HCT116 (cell line): ENCODE data around the gene CDA.

Source experiments
- JUND ChIP-seq: IDR thresholded peaks from 2 replicates; pipeline ENCODE4 v1.6.1; 2012
- POLR2A ChIP-seq: IDR thresholded peaks from 2 replicates; pipeline ENCODE4 v1.7.0; 2011; ENCODE audit warnings: borderline replicate concordance; ENCODE audit not compliant: insufficient read depth, insufficient read length; ENCODE audit errors: extremely low read depth
- POLR2AphosphoS5 ChIP-seq: IDR thresholded peaks from 2 replicates; pipeline ENCODE4 v1.6.1; 2011; ENCODE audit warnings: mild to moderate bottlenecking, low read depth, low read length, moderate library complexity
- TF ChIP-seq, protein P1 (sequence below), 3 experiments: fragments of 200-600 bp in 1 of 3; sonication (generic) in 1 of 3; IDR thresholded peaks in 2 of 3; conservative IDR thresholded peaks in 1 of 3; 2 replicates each; pipeline ENCODE4 v1.5.1; 2012 to 2017; ENCODE audit warnings: low read depth in 2 of 3, low read length in 2 of 3, antibody characterized with exemption in 1 of 3, borderline replicate concordance in 1 of 3, control low read depth in 1 of 3, mild to moderate bottlenecking in 1 of 3, mixed read lengths in 1 of 3, mixed run types in 1 of 3, moderate library complexity in 1 of 3; ENCODE audit not compliant: insufficient read depth in 1 of 3

GRCh38 chr1:20618550-20618949 lies 29.7 kb downstream of the CDA start:
- no peak for TF ChIP-seq POLR2A
- no peak for TF ChIP-seq POLR2AphosphoS5
- TF ChIP-seq, protein P1, sequence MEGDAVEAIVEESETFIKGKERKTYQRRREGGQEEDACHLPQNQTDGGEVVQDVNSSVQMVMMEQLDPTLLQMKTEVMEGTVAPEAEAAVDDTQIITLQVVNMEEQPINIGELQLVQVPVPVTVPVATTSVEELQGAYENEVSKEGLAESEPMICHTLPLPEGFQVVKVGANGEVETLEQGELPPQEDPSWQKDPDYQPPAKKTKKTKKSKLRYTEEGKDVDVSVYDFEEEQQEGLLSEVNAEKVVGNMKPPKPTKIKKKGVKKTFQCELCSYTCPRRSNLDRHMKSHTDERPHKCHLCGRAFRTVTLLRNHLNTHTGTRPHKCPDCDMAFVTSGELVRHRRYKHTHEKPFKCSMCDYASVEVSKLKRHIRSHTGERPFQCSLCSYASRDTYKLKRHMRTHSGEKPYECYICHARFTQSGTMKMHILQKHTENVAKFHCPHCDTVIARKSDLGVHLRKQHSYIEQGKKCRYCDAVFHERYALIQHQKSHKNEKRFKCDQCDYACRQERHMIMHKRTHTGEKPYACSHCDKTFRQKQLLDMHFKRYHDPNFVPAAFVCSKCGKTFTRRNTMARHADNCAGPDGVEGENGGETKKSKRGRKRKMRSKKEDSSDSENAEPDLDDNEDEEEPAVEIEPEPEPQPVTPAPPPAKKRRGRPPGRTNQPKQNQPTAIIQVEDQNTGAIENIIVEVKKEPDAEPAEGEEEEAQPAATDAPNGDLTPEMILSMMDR (IDR thresholded peaks at IDR 0.05 in 2 of 3, conservative IDR thresholded peaks at IDR 0.05 in 1 of 3; ENCODE audit: borderline replicate concordance in 1 of 3, insufficient read depth in 1 of 3, low read depth in 2 of 3, low read length in 2 of 3) = no peak
- no peak for TF ChIP-seq JUND
